Activated naive CD4-positive, alpha-beta T cell treated with anti-CD3 and anti-CD28 coated beads, Interleukin-2, amount 10 ng/mL, durations not matched to agents 7 days and 5 days (primary cell): ENCODE results near the gene CCDC201.

Experiments used
- CTCF ChIA-PET: fragments of 350-600 bp; sonication (Branson Sonifier 250); formaldehyde crosslinking; loops from one replicate; lab custom pipeline; 2021; ENCODE audit warnings: antibody characterized with exemption; lab: Charles Lee
- DNase-seq: peaks from one replicate; pipeline ENCODE4 v3.0.0-alpha.2; 2020
- H3K27ac Mint-ChIP-seq: one replicate; pipeline ENCODE4 v1.8.0; 2021; ENCODE audit warnings: mild to moderate bottlenecking, moderate library complexity, mixed read lengths
- H3K27me3 Mint-ChIP-seq: one replicate; pipeline ENCODE4 v1.8.0; 2021; ENCODE audit warnings: mild to moderate bottlenecking, mixed read lengths
- H3K36me3 Mint-ChIP-seq: one replicate; pipeline ENCODE4 v1.8.0; 2021; ENCODE audit warnings: mixed read lengths
- H3K4me1 Mint-ChIP-seq: one replicate; pipeline ENCODE4 v1.8.0; 2021; ENCODE audit warnings: mixed read lengths
- H3K4me3 Mint-ChIP-seq: one replicate; pipeline ENCODE4 v1.8.0; 2021; ENCODE audit warnings: mild to moderate bottlenecking, moderate library complexity, mixed read lengths
- H3K9me3 Mint-ChIP-seq: one replicate; pipeline ENCODE4 v1.8.0; 2021; ENCODE audit warnings: mixed read lengths

The CCDC201 gene, protein sequence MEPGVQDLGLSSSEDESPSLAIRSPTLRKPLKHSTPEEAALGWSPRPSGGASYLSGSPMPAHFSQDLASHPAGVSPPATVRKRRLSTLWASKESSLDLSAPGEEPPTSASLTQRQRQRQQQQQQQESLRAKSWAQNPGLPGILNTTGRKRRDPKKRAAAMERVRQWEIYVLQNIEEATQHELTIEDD

GRCh38 chr7:45873035-45873354 is at the start of gene CCDC201:
Gene CCDC201 (minus strand): TSS chr7:45873082. CDS start chr7:45873007, 75 bp downstream.
- CTCF ChIA-PET = interaction anchor here (1.2 kb wide), 1 partner anchor 210 kb away, joined by 4 read pairs; no protein-coding TSS in a partner anchor
- H3K4me3 Mint-ChIP-seq = no peak within 1 kb of the TSS
- H3K27me3 Mint-ChIP-seq = peaks cover 4% of the 10 kb centered on the region
- H3K27ac Mint-ChIP-seq = no peak within 1 kb of the TSS
- no peaks in the 10 kb centered on the region for H3K9me3 Mint-ChIP-seq
- no peaks in the 10 kb centered on the region for H3K4me1 Mint-ChIP-seq
- H3K36me3 Mint-ChIP-seq = no peaks in the 10 kb centered on the region
- no peak for DNase-seq

DNA sequence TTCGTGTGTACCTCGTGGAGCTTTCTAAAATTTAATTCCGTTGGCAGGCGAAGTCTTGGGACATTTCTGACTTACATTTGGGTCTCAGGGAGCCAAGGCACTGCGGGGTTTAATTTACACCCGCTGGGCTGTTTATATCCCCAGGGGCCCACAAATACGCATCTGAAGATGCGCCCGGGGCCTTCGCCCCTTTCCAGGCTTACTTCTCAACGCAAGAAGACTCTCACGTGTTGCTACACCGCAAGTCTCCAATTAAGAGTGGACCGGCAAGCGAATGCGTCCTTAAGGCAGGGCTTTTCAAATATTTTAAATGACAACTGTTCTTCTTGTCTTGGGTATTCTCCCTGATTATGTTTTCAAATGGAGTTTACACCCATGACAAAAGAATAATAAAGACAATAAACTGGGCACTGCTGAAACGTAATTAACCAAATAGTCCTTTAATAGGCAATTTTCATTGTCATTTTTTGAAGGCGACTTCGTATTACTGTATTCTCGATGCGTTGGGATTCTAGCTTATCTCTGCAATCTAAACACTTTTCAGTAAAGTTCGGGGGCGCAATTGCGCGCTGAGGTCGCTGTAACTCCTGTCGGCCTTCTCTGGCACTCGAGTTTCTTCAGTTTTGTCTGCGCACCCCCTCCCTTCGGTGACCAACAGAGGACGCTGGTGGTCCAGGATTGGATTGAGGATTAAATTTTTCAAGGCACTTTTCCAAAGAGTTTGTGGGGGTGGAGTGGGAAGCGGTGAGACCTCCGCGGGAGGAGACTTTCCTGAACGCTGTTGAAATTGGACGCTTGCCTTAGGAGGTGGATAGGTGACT is 49.0 kb upstream of the CCDC201 start:
- DNase-seq = peak; percentile 42
- peak overlapping the region; percentile 53 for H3K4me3 Mint-ChIP-seq
- CTCF ChIA-PET = interaction anchor here (0.7 to 11.2 kb wide), 17 partner anchors 10 to 1344 kb away, joined by 3 to 84 read pairs (median 4); no protein-coding TSS in a partner anchor
- H3K27ac Mint-ChIP-seq = peak overlapping the region; percentile 81
- H3K36me3 Mint-ChIP-seq = no peaks in the 10 kb centered on the region
- H3K27me3 Mint-ChIP-seq = peaks cover 79% of the 10 kb centered on the region
- H3K4me1 Mint-ChIP-seq = peaks cover 47% of the 10 kb centered on the region
- H3K9me3 Mint-ChIP-seq = no peaks in the 10 kb centered on the region

DNA sequence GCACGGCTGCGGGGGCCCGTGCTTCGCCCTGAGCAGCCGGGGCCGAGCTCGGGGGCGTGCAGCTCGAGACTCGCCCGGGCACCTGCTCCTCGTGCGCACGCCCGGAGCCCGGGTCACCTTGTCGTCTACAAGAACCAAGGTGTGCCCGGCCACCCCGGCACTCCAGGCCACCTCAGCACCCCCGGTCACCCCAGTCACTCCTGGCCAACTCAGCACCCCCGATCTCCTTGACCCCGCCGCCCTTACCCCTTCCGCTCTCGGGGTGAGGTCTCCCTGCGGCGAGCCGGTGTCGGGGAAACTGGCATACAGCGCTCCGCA is 48.5 kb upstream of the CCDC201 start:
- Mint-ChIP-seq H3K4me1 (peaks cover 47% of the 10 kb centered on the region), H3K27me3 (peaks cover 81% of the 10 kb centered on the region), H3K36me3 (no peaks in the 10 kb centered on the region), H3K27ac (no peak overlapping the region), H3K9me3 (no peaks in the 10 kb centered on the region), H3K4me3 (peak overlapping the region; percentile 53)
- DNase-seq = no peak
- CTCF ChIA-PET = interaction anchor here (2.5 to 11.2 kb wide), 2 partner anchors 424 to 1165 kb away, joined by 10 to 84 read pairs; no protein-coding TSS in a partner anchor

DNA sequence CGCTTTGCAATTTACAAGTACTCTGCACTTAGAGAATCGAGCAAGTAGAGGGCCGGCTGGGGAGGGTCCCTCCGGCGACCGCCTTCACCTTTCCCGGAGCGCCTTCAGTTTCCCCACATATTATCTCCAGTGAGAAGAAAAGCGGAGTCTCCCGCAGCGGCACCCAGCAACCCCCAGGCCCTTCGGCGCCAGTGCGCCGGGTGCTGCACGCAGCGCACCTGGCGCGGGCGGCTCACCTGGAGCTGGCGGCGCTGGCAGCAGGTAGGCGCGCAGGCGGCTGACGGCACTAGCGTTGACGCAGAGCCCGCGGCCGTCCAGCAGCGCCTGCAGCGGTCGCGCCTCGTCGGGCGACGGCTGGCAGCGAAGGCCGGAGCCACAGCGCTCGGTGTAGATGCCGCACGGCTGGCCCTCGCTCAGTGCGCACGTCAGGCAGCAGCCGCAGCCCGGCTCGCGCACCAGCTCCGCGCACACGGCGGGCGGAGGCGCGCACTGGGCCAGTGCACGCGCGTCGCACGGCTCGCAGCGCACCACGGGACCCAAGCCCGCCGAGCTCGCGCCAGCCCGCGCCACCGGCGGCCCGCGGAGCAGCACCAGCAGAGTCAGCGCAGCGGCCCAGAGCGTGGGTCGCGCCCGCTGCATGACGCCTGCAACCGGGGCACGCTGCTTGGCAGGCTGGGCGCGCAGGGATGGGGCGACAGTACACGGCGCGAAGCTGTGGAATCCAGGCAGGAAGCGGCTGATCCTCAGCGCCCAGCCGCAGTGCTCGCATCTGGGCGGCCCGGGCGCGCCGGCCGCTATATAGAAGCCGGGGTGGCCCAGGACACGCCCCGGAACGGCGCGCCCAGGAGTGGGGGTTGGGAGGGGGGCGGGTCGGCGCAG is 47.9 kb upstream of the CCDC201 start, which contains the start of gene IGFBP3:
Gene IGFBP3 (minus strand): TSS at position 771 of the 879 bp plus-strand sequence. CDS start 132 bp downstream, at position 639.
- no peaks in the 10 kb centered on the region for H3K36me3 Mint-ChIP-seq
- DNase-seq = peak; percentile 48
- H3K9me3 Mint-ChIP-seq = no peaks in the 10 kb centered on the region
- CTCF ChIA-PET = interaction anchor here (11.2 kb wide), 1 partner anchor 1166 kb away, joined by 84 read pairs; no protein-coding TSS in a partner anchor
- peak within 1 kb of the TSS; percentile 81 for H3K27ac Mint-ChIP-seq
- H3K4me1 Mint-ChIP-seq = peaks cover 47% of the 10 kb centered on the region
- H3K27me3 Mint-ChIP-seq = peaks cover 84% of the 10 kb centered on the region
- H3K4me3 Mint-ChIP-seq = peak within 1 kb of the TSS; percentile 71

GRCh38 chr7:45919993-45920459 is 47.1 kb upstream of the CCDC201 start:
- Mint-ChIP-seq H3K4me1 (peaks cover 47% of the 10 kb centered on the region), H3K27ac (no peak overlapping the region), H3K36me3 (no peaks in the 10 kb centered on the region), H3K27me3 (peaks cover 82% of the 10 kb centered on the region), H3K4me3 (peak overlapping the region; percentile 71), H3K9me3 (no peaks in the 10 kb centered on the region)
- CTCF ChIA-PET = interaction anchor here (1.3 to 11.2 kb wide), 3 partner anchors 24 to 1167 kb away, joined by 3 to 84 read pairs (median 11); no protein-coding TSS in a partner anchor
- DNase-seq = no peak

DNA sequence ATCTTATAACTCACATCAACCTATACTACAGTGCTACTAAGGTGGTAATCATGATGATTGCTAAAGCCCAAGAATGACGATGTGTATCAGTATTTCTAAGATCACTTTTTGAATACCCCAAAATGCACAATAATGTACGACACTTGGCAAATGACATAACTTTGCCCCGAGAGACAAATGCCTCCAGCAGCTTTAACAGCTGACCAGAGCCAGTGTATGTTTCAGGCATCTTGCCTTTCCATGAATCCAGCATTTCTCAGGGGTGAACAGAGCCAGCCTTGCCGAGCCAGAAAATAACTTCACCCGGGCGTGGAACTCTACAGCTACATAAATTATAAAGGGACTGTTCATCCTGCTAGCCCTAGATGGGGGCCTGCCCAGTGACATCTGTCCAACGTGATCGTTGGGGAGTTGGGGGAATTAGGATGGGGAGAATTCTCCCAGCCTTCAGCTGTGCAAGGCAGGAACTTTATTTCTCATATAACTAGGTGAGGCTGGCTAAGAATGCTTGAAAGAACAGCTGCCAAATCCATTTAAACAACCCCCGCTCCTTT is 46.4 kb upstream of the CCDC201 start:
- no peak overlapping the region for H3K4me3 Mint-ChIP-seq
- H3K9me3 Mint-ChIP-seq = no peaks in the 10 kb centered on the region
- H3K27ac Mint-ChIP-seq = no peak overlapping the region
- DNase-seq = no peak
- peaks cover 75% of the 10 kb centered on the region for H3K27me3 Mint-ChIP-seq
- CTCF ChIA-PET = interaction anchor here (1.1 to 11.2 kb wide), 5 partner anchors 10 to 1172 kb away, joined by 3 to 84 read pairs (median 11); no protein-coding TSS in a partner anchor
- H3K4me1 Mint-ChIP-seq = peaks cover 47% of the 10 kb centered on the region
- no peaks in the 10 kb centered on the region for H3K36me3 Mint-ChIP-seq

DNA sequence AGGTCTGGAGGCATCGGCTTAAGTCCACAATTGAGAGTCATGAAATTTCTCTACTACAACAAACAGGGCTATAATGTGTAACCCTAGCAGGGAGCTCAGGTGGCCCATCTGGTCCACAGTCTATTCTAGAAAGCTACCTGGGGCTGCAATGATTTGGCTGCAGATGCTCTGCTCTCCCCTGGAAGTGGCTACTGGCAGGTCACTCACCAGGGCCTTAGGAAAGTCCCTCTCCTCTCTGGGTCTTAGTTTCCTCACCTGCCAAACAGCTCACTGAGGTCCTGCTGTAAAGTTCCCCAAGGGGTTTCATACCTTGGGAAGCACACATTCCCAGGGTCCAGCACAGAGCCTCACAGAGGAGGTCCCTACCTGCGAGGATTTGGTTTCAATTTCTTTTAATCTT is 45.7 kb upstream of the CCDC201 start:
- H3K36me3 Mint-ChIP-seq = no peaks in the 10 kb centered on the region
- no peak overlapping the region for H3K27ac Mint-ChIP-seq
- no peak overlapping the region for H3K4me3 Mint-ChIP-seq
- peaks cover 47% of the 10 kb centered on the region for H3K4me1 Mint-ChIP-seq
- DNase-seq = no peak
- no peaks in the 10 kb centered on the region for H3K9me3 Mint-ChIP-seq
- CTCF ChIA-PET = interaction anchor here (0.6 to 11.2 kb wide), 7 partner anchors 9 to 1173 kb away, joined by 3 to 84 read pairs (median 4); no protein-coding TSS in a partner anchor
- H3K27me3 Mint-ChIP-seq = peaks cover 67% of the 10 kb centered on the region

- Mint-ChIP-seq H3K27me3 (peaks cover 58% of the 10 kb centered on the region), H3K4me3 (no peak overlapping the region), H3K4me1 (peaks cover 40% of the 10 kb centered on the region), H3K27ac (no peak overlapping the region), H3K36me3 (no peaks in the 10 kb centered on the region), H3K9me3 (no peaks in the 10 kb centered on the region)
- peak; percentile 85 for DNase-seq
- CTCF ChIA-PET = interaction anchor here (0.5 to 11.2 kb wide), 9 partner anchors 8 to 1174 kb away, joined by 3 to 84 read pairs (median 3); no protein-coding TSS in a partner anchor
These were observed 44.8 kb upstream of the CCDC201 start for GRCh38 chr7:45917658-45918057.

GRCh38 chr7:45917064-45917463 is 44.2 kb upstream of the CCDC201 start:
- Mint-ChIP-seq H3K4me3 (no peak overlapping the region), H3K27ac (no peak overlapping the region), H3K4me1 (peaks cover 34% of the 10 kb centered on the region), H3K9me3 (no peaks in the 10 kb centered on the region), H3K36me3 (no peaks in the 10 kb centered on the region), H3K27me3 (peaks cover 53% of the 10 kb centered on the region)
- CTCF ChIA-PET = interaction anchor here (0.6 to 11.2 kb wide), 5 partner anchors 9 to 1169 kb away, joined by 3 to 84 read pairs (median 6); no protein-coding TSS in a partner anchor
- DNase-seq = no peak

DNA sequence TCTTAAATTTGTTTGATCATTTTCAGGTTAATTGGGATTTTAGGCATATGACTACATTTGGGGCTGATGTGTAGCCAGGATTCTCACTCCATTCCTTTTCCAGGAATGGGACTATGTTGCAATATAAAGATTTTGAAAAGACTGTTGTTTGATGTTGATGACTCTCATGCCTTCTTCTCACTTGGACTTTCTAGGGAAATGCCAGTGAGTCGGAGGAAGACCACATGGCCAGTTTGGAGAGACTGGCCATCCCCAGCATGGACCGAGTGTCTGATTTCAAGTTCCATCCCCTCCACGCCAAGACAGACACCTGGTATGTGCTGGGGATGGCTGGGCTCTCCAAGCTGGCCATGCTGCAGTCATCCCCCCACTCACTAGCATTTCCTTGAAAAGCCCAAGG is 42.7 kb upstream of the CCDC201 start:
- Mint-ChIP-seq H3K27me3 (peaks cover 40% of the 10 kb centered on the region), H3K36me3 (no peaks in the 10 kb centered on the region), H3K4me3 (no peak overlapping the region), H3K9me3 (no peaks in the 10 kb centered on the region), H3K4me1 (peaks cover 26% of the 10 kb centered on the region), H3K27ac (no peak overlapping the region)
- CTCF ChIA-PET = interaction anchor here (0.8 to 11.2 kb wide), 2 partner anchors 134 to 1171 kb away, joined by 3 to 84 read pairs; no protein-coding TSS in a partner anchor
- no peak for DNase-seq

GRCh38 chr7:45914911-45915310 is 42.0 kb upstream of the CCDC201 start:
- no peak for DNase-seq
- Mint-ChIP-seq H3K9me3 (no peaks in the 10 kb centered on the region), H3K27me3 (peaks cover 36% of the 10 kb centered on the region), H3K36me3 (no peaks in the 10 kb centered on the region), H3K27ac (no peak overlapping the region), H3K4me3 (no peak overlapping the region), H3K4me1 (peaks cover 21% of the 10 kb centered on the region)
- CTCF ChIA-PET = interaction anchor here (0.8 to 11.2 kb wide), 2 partner anchors 134 to 1172 kb away, joined by 3 to 84 read pairs; no protein-coding TSS in a partner anchor

DNA sequence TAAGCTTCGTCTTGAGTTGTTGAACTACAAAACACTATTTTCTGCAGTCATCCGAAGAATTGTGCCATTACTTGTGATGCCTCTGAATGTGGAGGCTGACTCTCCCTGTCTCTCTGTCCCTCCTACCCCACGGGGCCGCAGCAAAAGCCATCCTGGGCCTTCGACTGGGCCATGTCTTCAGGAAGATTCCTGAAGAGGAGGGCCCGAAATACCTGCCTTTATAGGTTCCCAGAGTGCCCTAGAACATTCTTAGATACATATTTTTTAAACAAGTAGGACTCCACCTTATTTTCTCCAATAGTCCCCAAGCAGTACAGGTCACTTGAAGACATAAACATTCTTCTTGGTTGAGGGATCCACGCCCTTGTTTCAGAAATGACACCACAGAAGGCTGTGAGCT is 40.1 kb upstream of the CCDC201 start:
- no peak for DNase-seq
- CTCF ChIA-PET = interaction anchor here (1.4 kb wide), 1 partner anchor 9 kb away, joined by 6 read pairs; no protein-coding TSS in a partner anchor
- peaks cover 8% of the 10 kb centered on the region for H3K4me1 Mint-ChIP-seq

GRCh38 chr7:45911311-45911710 is 38.4 kb upstream of the CCDC201 start:
- Mint-ChIP-seq H3K4me3 (no peak overlapping the region), H3K4me1 (no peaks in the 10 kb centered on the region), H3K27ac (no peak overlapping the region), H3K9me3 (no peaks in the 10 kb centered on the region), H3K36me3 (no peaks in the 10 kb centered on the region), H3K27me3 (peaks cover 5% of the 10 kb centered on the region)
- DNase-seq = no peak
- CTCF ChIA-PET = no interaction called here

More for the DNA sequence above, 40.1 kb upstream of the CCDC201 start:
- Mint-ChIP-seq H3K36me3 (no peaks in the 10 kb centered on the region), H3K9me3 (no peaks in the 10 kb centered on the region), H3K27ac (no peak overlapping the region), H3K4me3 (no peak overlapping the region), H3K27me3 (peaks cover 18% of the 10 kb centered on the region)
